Measurements from ENCODE around the gene MX1.

The MX1 gene

GRCh38 chr21:41497788-41498187 is 71.7 kb downstream of the MX1 start:
- no peak for FAIRE-seq

DNA sequence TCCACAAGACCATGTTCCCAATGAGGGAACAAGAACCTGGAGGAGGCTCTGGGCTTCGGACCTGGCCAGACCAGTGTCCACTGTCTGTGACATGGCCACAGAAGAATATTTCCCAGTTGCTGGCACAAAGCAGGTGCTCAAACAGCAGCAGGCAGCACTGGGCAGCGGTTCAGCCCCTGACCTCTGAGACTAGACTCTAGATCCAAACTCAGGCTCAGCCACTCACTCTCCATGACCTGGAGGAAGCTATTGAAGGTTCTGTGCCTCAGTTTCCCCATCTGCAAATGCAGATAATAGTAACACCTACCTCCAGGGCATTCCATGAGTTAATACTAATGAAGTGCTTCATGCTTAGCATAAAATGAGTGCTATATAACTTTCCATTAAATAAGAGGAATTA is 73.9 kb downstream of the MX1 start:
- no peak for FAIRE-seq

GRCh38 chr21:41500363-41500762 is 74.3 kb downstream of the MX1 start:
- FAIRE-seq: no peak

DNA sequence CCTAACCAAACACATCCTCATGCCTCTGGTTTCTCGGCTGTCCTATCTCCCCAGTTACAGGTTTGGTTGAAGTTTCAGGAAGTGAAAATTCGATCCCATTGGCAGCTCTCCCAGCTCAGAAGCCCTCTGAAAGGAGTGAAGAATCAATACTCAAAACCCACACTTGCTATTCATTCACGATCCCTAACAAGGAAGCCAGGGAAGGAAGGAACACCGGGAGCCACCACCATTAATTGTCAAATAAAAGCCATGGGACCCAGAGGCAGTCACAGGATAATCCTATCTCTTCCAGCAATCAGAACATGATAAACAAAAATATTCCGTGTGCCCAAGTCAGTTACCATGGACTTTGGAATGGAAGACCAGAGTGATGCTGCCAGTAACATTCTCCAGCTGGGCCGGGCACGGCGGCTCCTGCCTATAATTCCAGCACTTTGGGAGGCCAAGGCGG is 74.9 kb downstream of the MX1 start:
- no peak for FAIRE-seq

GRCh38 chr21:41501919-41502318 is 75.9 kb downstream of the MX1 start:
- no peak for FAIRE-seq

DNA sequence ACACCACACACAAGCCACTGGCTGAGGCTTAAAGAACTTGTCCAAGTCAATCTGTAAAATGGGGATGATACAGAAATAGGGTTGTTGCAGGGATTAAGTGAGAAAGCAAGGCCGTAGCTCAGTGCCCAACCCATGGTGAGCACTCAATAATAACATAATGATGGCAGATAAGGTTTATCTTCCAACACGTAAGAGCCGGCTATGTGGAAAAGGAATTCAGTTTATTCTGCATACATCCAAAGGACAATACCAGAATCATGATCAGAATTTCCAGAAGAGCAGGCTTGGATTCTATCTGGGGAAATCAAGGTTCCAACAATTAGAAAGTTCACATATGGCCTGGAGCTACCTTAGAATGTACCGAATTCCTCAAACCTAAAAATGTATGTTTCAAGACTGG is 77.3 kb downstream of the MX1 start:
- FAIRE-seq: no peak

DNA sequence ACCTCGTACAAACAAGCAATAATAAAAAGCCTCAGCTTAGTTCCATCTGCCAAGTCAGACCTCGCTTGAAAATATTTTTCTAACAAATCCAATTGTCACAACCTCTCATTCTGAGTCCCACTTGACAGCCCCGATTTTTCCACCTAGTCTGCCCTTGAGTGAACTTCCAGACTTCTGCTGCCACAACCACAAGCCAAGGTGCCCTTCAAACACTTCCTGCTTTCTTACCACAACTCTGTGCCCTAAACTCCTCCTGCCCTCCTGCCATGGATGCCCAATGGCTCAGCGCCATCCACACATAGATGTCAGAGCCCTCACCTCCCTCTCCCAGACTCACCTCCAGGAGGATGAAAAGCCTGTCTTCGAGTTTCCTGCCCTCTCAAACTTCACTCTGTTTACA is 78.0 kb downstream of the MX1 start:
- FAIRE-seq: no peak

DNA sequence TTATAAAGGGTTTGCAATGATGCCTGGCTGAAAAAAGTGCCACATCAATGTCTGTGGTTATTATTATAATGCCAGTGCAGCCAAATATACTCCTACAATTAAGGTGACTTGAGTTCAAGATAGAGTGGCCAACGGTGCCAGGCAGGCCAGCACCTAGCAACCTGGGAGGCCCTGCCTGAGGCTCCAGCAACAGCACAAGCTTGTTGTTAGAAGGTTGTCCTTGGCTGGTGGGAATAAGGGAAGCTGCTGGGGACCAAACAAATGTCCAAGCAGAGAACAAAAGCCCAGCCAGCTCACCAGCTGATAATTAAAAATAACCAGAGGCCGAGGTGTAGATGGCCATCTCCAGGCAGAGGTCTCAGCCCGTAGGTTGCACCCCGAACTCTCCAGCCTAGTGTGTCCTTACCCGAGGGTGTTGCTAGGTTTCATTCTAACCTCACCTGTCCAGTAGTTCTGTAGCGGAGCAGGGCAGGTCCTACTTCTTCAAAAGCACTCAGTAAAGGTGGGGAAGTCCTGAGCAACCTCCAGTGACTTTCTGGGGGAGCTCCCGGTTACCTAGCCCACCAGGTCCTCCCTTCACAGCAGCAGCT is 80.1 kb downstream of the MX1 start:
- no peak for FAIRE-seq

DNA sequence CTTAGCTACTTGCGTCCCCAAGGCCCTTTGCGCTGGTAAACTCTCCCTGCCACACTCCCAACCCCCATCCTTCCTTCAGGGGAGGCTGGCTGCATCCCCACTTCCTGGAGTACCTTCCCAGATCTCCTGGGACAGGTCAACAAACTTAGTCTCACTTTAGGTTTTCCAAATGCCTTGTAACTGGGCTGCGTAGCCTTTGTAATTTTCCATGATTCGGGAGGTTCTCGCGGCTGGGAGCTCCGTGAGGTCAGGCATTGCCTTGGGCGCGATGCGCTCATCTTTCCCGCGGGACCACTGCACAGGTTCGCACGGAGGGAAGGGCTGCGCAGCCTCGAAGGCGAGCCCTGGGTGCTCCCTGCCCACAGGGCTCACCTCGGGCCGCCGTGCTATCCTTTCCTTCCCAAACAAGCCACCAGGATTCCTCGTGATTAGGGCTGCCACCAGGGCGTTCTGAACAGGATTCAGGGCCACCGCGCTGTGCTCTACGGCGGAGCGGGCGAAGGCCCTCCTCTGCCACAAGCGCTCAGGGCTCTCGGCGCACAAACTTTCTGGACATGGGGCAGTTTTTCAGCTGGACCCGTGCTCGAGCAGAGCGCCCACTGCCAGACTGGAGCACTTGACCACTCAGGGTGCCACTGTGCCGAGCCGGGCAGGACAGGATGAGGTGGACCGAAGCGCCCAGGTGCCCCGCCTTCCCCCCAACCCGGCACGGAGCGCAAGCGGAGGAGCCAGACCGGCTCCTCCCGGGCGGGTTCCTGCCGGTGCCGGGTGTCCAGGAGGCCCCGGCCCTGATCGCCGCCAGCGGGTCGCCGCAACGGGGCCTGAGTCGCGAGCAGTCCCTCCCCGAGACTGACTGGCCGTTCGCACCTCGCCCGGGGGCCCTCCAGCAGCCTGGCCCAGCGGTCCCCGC is 80.8 kb downstream of the MX1 start:
- no peak for FAIRE-seq

DNA sequence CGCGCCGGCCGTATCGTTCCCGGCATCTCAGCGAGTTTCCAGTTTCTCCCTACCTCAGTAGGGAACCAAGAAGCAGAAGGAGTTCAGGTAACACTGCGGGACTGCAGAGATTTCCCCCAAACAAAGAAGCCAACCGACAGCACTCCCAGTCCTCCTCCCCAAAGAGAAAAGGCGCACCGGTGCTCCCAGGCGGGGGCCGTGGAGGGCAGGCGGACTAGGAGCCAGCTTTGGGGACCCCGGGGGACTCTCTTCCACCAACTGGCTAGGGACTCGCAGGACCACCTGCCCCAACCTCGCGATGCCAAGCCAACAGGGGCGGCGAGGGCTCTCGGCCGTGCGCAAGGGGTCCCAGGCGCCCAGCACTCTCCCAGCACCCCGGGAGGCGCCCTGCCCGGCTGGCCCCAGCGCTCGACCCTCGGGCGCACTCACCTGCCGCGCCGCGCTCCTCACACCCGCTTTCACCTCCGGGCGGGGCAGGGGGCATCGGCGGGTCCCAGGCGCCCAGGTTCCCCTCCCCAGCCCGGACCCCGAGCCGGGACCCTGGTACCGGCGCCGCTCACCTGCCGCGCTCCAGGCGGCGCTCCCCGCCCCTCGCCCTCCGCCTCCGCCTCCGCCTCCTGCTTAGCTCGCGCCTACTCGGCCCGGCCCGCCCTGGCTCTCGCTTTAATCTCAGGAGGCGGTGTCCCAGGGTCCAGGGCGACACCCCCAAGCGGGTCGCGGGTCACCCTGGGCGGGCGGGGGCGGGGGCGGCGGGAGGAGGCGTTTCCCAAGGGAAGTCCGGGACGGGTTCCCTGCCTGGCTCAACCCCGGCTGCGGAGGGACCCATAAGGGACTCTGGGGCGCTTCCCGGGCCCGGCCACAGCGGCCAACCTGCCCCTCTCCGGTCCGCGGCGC is 81.7 kb downstream of the MX1 start, which contains the start of gene TMPRSS2:
Gene TMPRSS2 (minus strand): TSS at position 638 of the 894 bp plus-strand sequence. CDS start 10,025 bp downstream, outside the sequence.
- no peak for FAIRE-seq

- FAIRE-seq: no peak
Observed at GRCh38 chr21:41508415-41509144, 82.5 kb downstream of the MX1 start.

Data from colon (tissue), 2 donors.